GM12878 (cell line): Measurements from ENCODE around the gene ZIK1.

Experiments
- BRCA1 ChIP-seq: IDR thresholded peaks from 2 replicates; pipeline ENCODE4 v1.6.1; 2011; ENCODE audit warnings: low read depth, low read length, improper control_type of control experiment
- EZH2 ChIP-seq: IDR thresholded peaks from 2 replicates; pipeline ENCODE4 v1.6.1; 2012; ENCODE audit warnings: low read depth, mild to moderate bottlenecking, control low read depth, inconsistent platforms, low read length, borderline replicate concordance; ENCODE audit not compliant: control insufficient read depth
- FOXK2 ChIP-seq: fragments of 450-650 bp; IDR thresholded peaks from 2 replicates; pipeline ENCODE4 v1.6.1; 2017; ENCODE audit warnings: mild to moderate bottlenecking, moderate library complexity
- PAX8 ChIP-seq: fragments of 450-650 bp; IDR thresholded peaks from 2 replicates; pipeline ENCODE4 v1.6.1; 2017; ENCODE audit warnings: mild to moderate bottlenecking, moderate library complexity
- POLR2A ChIP-seq: IDR thresholded peaks from 2 replicates; pipeline ENCODE4 v1.6.1; 2011; ENCODE audit warnings: low read depth, mild to moderate bottlenecking, low read length
- RAD21 ChIP-seq: IDR thresholded peaks from 2 replicates; pipeline ENCODE4 v1.6.1; 2011; ENCODE audit warnings: mild to moderate bottlenecking, low read depth, low read length, moderate library complexity; ENCODE audit not compliant: insufficient read depth
- ZNF24 ChIP-seq: fragments of 450-650 bp; IDR thresholded peaks from 2 replicates; pipeline ENCODE4 v1.6.1; 2017; ENCODE audit warnings: antibody characterized with exemption, mild to moderate bottlenecking
- ZZZ3 ChIP-seq: IDR thresholded peaks from 2 replicates; pipeline ENCODE4 v1.6.1; 2011; ENCODE audit warnings: low read depth; ENCODE audit not compliant: control insufficient read depth, insufficient read length
- TF ChIP-seq, protein P1 (sequence below), 3 experiments: IDR thresholded peaks in 2 of 3; conservative IDR thresholded peaks in 1 of 3; 2 replicates each; pipeline ENCODE4 v1.5.1; 2011; ENCODE audit warnings: low read depth in 3 of 3, low read length in 3 of 3, mild to moderate bottlenecking in 3 of 3, control low read depth in 2 of 3, moderate library complexity in 2 of 3, inconsistent platforms in 1 of 3, mixed read lengths in 1 of 3; ENCODE audit not compliant: control insufficient read depth in 2 of 3, insufficient read depth in 1 of 3; ENCODE audit errors: extremely low read depth in 1 of 3

DNA sequence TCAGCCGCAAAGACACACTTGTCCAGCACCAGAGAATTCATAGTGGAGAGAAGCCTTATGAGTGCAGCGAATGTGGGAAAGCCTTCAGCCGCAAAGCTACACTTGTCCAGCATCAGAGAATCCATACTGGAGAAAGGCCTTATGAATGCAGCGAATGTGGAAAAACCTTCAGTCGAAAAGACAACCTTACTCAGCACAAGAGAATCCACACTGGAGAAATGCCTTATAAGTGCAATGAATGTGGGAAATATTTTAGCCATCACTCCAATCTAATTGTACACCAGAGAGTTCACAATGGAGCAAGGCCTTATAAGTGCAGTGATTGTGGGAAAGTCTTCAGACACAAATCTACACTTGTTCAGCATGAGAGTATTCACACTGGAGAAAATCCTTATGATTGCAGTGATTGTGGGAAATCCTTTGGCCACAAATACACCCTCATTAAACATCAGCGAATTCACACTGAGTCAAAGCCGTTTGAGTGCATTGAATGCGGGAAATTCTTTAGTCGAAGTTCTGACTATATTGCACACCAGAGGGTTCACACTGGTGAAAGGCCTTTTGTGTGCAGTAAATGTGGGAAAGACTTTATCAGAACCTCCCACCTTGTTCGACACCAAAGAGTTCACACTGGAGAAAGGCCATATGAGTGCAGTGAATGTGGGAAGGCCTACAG lies 36.9 kb downstream of the ZIK1 start:
- TF ChIP-seq ZZZ3 (no peak), POLR2A (no peak), EZH2 (no peak), RAD21 (no peak), ZNF24 (no peak), PAX8 (no peak), BRCA1 (no peak), FOXK2 (no peak)
- TF ChIP-seq, protein P1, sequence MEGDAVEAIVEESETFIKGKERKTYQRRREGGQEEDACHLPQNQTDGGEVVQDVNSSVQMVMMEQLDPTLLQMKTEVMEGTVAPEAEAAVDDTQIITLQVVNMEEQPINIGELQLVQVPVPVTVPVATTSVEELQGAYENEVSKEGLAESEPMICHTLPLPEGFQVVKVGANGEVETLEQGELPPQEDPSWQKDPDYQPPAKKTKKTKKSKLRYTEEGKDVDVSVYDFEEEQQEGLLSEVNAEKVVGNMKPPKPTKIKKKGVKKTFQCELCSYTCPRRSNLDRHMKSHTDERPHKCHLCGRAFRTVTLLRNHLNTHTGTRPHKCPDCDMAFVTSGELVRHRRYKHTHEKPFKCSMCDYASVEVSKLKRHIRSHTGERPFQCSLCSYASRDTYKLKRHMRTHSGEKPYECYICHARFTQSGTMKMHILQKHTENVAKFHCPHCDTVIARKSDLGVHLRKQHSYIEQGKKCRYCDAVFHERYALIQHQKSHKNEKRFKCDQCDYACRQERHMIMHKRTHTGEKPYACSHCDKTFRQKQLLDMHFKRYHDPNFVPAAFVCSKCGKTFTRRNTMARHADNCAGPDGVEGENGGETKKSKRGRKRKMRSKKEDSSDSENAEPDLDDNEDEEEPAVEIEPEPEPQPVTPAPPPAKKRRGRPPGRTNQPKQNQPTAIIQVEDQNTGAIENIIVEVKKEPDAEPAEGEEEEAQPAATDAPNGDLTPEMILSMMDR (IDR thresholded peaks at IDR 0.05 in 2 of 3, conservative IDR thresholded peaks at IDR 0.05 in 1 of 3; ENCODE audit: control insufficient read depth in 2 of 3, extremely low read depth in 1 of 3, insufficient read depth in 1 of 3, low read depth in 3 of 3, low read length in 3 of 3): no peak
